HG03432 (cell line): ENCODE data around the gene GIMAP6.
"Not testable (repeated sequence)": the region's sequence is repeated elsewhere in the genome, so short reads cannot be mapped to it uniquely, and the experiment has no call there.

Experiments used
- ATAC-seq: cut with Tn5 transposase; IDR thresholded peaks from one replicate; pipeline ENCODE4 v1.9.1; 2021; ENCODE audit warnings: mild to moderate bottlenecking, moderate library complexity; ENCODE audit not compliant: unreplicated experiment

Gene GIMAP6

GRCh38 chr7:150648353-150649079 lies 16.3 kb upstream of the GIMAP6 start:
- no peak for ATAC-seq

- ATAC-seq = no peak
Measured at GRCh38 chr7:150645259-150646020, 13.3 kb upstream of the GIMAP6 start.

GRCh38 chr7:150642926-150643325 lies 10.7 kb upstream of the GIMAP6 start:
- no peak for ATAC-seq

- no peak for ATAC-seq
Measured at GRCh38 chr7:150641854-150642253, 9.7 kb upstream of the GIMAP6 start.

GRCh38 chr7:150633926-150634325 lies 1.7 kb upstream of the GIMAP6 start:
- ATAC-seq = no peak

GRCh38 chr7:150631084-150631826 lies 930 bp downstream of the GIMAP6 start:
- peak; percentile 48 for ATAC-seq

GRCh38 chr7:150629347-150629746 lies 2.8 kb downstream of the GIMAP6 start:
- ATAC-seq = no peak

GRCh38 chr7:150627959-150628358 lies 4.2 kb downstream of the GIMAP6 start:
- no peak for ATAC-seq

GRCh38 chr7:150626696-150627095 lies 5.5 kb downstream of the GIMAP6 start:
- ATAC-seq = no peak

- ATAC-seq = peak; percentile 34
Measured at GRCh38 chr7:150621376-150621775, 10.8 kb downstream of the GIMAP6 start.

- ATAC-seq = peak; percentile 71
Measured at GRCh38 chr7:150620617-150621371, 11.4 kb downstream of the GIMAP6 start.

- no peak for ATAC-seq
Measured at GRCh38 chr7:150620061-150620460, 12.1 kb downstream of the GIMAP6 start.

- not testable (repeated sequence) for ATAC-seq
Measured at GRCh38 chr7:150615221-150615755, 16.9 kb downstream of the GIMAP6 start.

GRCh38 chr7:150614426-150614825 lies 17.8 kb downstream of the GIMAP6 start:
- ATAC-seq = not testable (repeated sequence)

GRCh38 chr7:150613880-150614279 lies 18.3 kb downstream of the GIMAP6 start:
- ATAC-seq = no peak

- ATAC-seq = no peak
Measured at GRCh38 chr7:150612925-150613324, 19.3 kb downstream of the GIMAP6 start.

- no peak for ATAC-seq
Measured at GRCh38 chr7:150610233-150610632, 22.0 kb downstream of the GIMAP6 start.

GRCh38 chr7:150603600-150603999 lies 28.6 kb downstream of the GIMAP6 start:
- not testable (repeated sequence) for ATAC-seq

GRCh38 chr7:150595361-150595760 lies 36.8 kb downstream of the GIMAP6 start:
- no peak for ATAC-seq

GRCh38 chr7:150594805-150595204 lies 37.4 kb downstream of the GIMAP6 start:
- ATAC-seq = no peak

GRCh38 chr7:150587551-150587950 lies 44.6 kb downstream of the GIMAP6 start:
- no peak for ATAC-seq
